Endodermal cell (in vitro differentiated cells): ENCODE results near the gene RIPOR2. TPM values are rescaled to one million over a fixed set of nuclear protein-coding genes. Genes with fewer than 3 reads are reported as not detected.

Source experiments
- DNase-seq: peaks from one replicate; pipeline ENCODE4 v3.0.0-alpha.2; 2017
- H3K27ac ChIP-seq: 2 replicates; pipeline ENCODE4 v1.5.1; 2013; ENCODE audit warnings: mild to moderate bottlenecking, low read depth, low read length, moderate library complexity
- H3K27me3 ChIP-seq: 2 replicates; pipeline ENCODE4 v1.6.1; 2013; ENCODE audit warnings: mild to moderate bottlenecking, low read length, moderate library complexity; ENCODE audit not compliant: insufficient read depth, control insufficient read depth, poor library complexity, severe bottlenecking
- H3K36me3 ChIP-seq: 2 replicates; pipeline ENCODE4 v1.7.0; 2013; ENCODE audit warnings: mild to moderate bottlenecking, low read length, moderate library complexity; ENCODE audit not compliant: control insufficient read depth, insufficient read depth
- H3K4me1 ChIP-seq: one replicate; pipeline ENCODE4 v1.7.0; 2013; ENCODE audit warnings: low read length; ENCODE audit not compliant: control insufficient read depth, insufficient read depth
- H3K4me3 ChIP-seq: 2 replicates; pipeline ENCODE4 v1.5.1; 2013; ENCODE audit warnings: mild to moderate bottlenecking, low read length, moderate library complexity
- H3K9ac ChIP-seq: 2 replicates; pipeline ENCODE4 v1.6.1; 2013; ENCODE audit warnings: mild to moderate bottlenecking, low read length, moderate library complexity; ENCODE audit not compliant: poor library complexity, severe bottlenecking; ENCODE audit errors: extremely low read depth
- H3K9me3 ChIP-seq: 2 replicates; pipeline ENCODE4 v1.6.1; 2013; ENCODE audit warnings: mild to moderate bottlenecking, low read length, moderate library complexity; ENCODE audit not compliant: control insufficient read depth
- H3K27ac Mint-ChIP-seq: 2 replicates; pipeline ENCODE4 v1.8.0; 2020; ENCODE audit warnings: mixed read lengths
- H3K27me3 Mint-ChIP-seq: 2 replicates; pipeline ENCODE4 v1.8.0; 2021; ENCODE audit warnings: mild to moderate bottlenecking, mixed read lengths; ENCODE audit not compliant: insufficient read depth
- H3K36me3 Mint-ChIP-seq: 2 replicates; pipeline ENCODE4 v1.8.0; 2020; ENCODE audit warnings: low read depth, mixed read lengths
- H3K4me1 Mint-ChIP-seq: 2 replicates; pipeline ENCODE4 v1.8.0; 2020; ENCODE audit warnings: mixed read lengths
- H3K4me3 Mint-ChIP-seq: 2 replicates; pipeline ENCODE4 v1.8.0; 2020; ENCODE audit warnings: mild to moderate bottlenecking, moderate library complexity, mixed read lengths
- H3K9me3 Mint-ChIP-seq: 2 replicates; pipeline ENCODE4 v1.8.0; 2020; ENCODE audit warnings: mild to moderate bottlenecking, mixed read lengths
- CTCF ChIP-seq: fragments of 200-600 bp; sonication (generic); conservative IDR thresholded peaks from 2 replicates; pipeline ENCODE4 v1.5.0; 2021; ENCODE audit warnings: antibody characterized with exemption, mild to moderate bottlenecking
- WGBS, 2 experiments: methylation state at CpG; one replicate each; pipeline versions ENCODE4 v1.1.5 to v1.1.7; 2013; ENCODE audit warnings: missing lambda C conversion rate in 2 of 2, mixed read lengths in 1 of 2; ENCODE audit not compliant: insufficient coverage in 1 of 2, insufficient read length in 1 of 2; 5-methylcytosine and 5-hydroxymethylcytosine counted together
- total RNA-seq, 2 donors: library from RNA; stranded (reverse); fragmentation: NEBNext Ultra II Directional in 1 of 2; extraction: Animal tissue kit (Norgen Biotek cat#: 25700) in 1 of 2; gene quantifications; 2 replicates in 1 of 2; 3 replicates in 1 of 2; pipeline ENCODE4 v1.2.1, GENCODE V29; 2021

RIPOR2 gene
- total RNA-seq, 2 donors from 2014 or later, result 9.3 to 10.4 TPM

- TF ChIP-seq CTCF, result no peak
- Mint-ChIP-seq H3K9me3 (no peaks in the 10 kb centered on the region), H3K27ac (no peak overlapping the region), H3K4me1 (no peaks in the 10 kb centered on the region), H3K4me3 (no peak overlapping the region), H3K27me3 (no peaks in the 10 kb centered on the region), H3K36me3 (peaks cover 2% of the 10 kb centered on the region)
- H3K9ac ChIP-seq, result no peak overlapping the region
- H3K4me1 ChIP-seq, result no peaks in the 10 kb centered on the region
- 94% methylated on average over 2 of the region's 2 CpGs; no CpG with 5 or more reads in 1 of the 2 experiments for WGBS, 2 experiments
- no peaks in the 10 kb centered on the region for H3K9me3 ChIP-seq
- no peaks in the 10 kb centered on the region for H3K36me3 ChIP-seq
- no peak for DNase-seq
- no peak overlapping the region for H3K4me3 ChIP-seq
- H3K27ac ChIP-seq, result no peak overlapping the region
- peaks cover 8% of the 10 kb centered on the region for H3K27me3 ChIP-seq
Observed at GRCh38 chr6:24836109-24836508, 99.7 kb downstream of the RIPOR2 start.

- TF ChIP-seq CTCF, result no peak
- no peak overlapping the region for H3K9ac ChIP-seq
- DNase-seq, result no peak
- no peaks in the 10 kb centered on the region for H3K4me1 ChIP-seq
- no peak overlapping the region for H3K27ac Mint-ChIP-seq
- no peaks in the 10 kb centered on the region for H3K4me1 Mint-ChIP-seq
- H3K27ac ChIP-seq, result no peak overlapping the region
- H3K36me3 Mint-ChIP-seq, result peaks cover 2% of the 10 kb centered on the region
- no peaks in the 10 kb centered on the region for H3K27me3 ChIP-seq
- no peak overlapping the region for H3K4me3 Mint-ChIP-seq
- H3K4me3 ChIP-seq, result no peak overlapping the region
- H3K9me3 ChIP-seq, result no peaks in the 10 kb centered on the region
- no peaks in the 10 kb centered on the region for H3K9me3 Mint-ChIP-seq
- no peaks in the 10 kb centered on the region for H3K36me3 ChIP-seq
- WGBS, 2 experiments, result 83 to 94% methylated on average over 2 to 3 of the region's 4 CpGs
- no peaks in the 10 kb centered on the region for H3K27me3 Mint-ChIP-seq
Observed at GRCh38 chr6:24833711-24834386, 101.9 kb downstream of the RIPOR2 start.

GRCh38 chr6:24832794-24833193 is 103.0 kb downstream of the RIPOR2 start:
- no peaks in the 10 kb centered on the region for H3K27me3 Mint-ChIP-seq
- no peaks in the 10 kb centered on the region for H3K36me3 ChIP-seq
- H3K4me1 ChIP-seq, result no peaks in the 10 kb centered on the region
- H3K36me3 Mint-ChIP-seq, result no peaks in the 10 kb centered on the region
- H3K27ac Mint-ChIP-seq, result no peak overlapping the region
- no peaks in the 10 kb centered on the region for H3K9me3 ChIP-seq
- 85% methylated on average over 1 of the region's 1 CpG; no CpG with 5 or more reads in 1 of the 2 experiments for WGBS, 2 experiments
- H3K27me3 ChIP-seq, result no peaks in the 10 kb centered on the region
- H3K4me1 Mint-ChIP-seq, result no peaks in the 10 kb centered on the region
- no peak for TF ChIP-seq CTCF
- no peak for DNase-seq
- H3K9ac ChIP-seq, result no peak overlapping the region
- H3K4me3 Mint-ChIP-seq, result no peak overlapping the region
- no peak overlapping the region for H3K27ac ChIP-seq
- no peaks in the 10 kb centered on the region for H3K9me3 Mint-ChIP-seq
- H3K4me3 ChIP-seq, result no peak overlapping the region
